HG03175 (cell line): Measurements from ENCODE around the gene CAMSAP1.

Source experiments
- ATAC-seq: cut with Tn5 transposase; IDR thresholded peaks from one replicate; pipeline ENCODE4 v1.9.1; 2021; ENCODE audit warnings: mild to moderate bottlenecking, moderate library complexity; ENCODE audit not compliant: unreplicated experiment

The CAMSAP1 gene

DNA sequence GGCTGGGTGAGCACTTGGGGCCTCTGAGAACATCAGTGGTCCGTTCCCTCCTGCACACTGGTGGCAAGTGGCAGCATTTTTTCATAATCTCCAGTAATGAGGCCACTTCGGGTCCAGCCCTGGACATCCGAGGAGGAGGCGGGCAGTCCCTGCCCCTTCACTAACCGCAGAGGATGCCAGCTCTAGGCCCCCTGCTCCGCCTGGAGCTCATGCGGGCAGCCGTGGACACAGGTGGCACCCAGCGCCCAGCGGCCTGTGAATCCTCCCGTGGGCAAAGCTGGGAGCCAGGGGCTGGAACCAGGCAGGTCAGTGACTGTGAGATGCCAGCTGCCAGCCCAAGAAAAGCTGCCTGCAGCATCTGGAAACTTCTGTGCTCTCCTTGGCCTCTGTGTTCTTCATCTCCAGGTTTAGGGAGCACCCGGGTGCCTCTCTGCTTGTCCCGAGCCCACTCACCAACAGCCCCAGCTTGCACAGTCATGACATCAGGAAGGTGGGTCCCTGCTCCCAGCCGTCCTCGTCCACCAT lies 112.9 kb downstream of the CAMSAP1 start:
- ATAC-seq: no peak

DNA sequence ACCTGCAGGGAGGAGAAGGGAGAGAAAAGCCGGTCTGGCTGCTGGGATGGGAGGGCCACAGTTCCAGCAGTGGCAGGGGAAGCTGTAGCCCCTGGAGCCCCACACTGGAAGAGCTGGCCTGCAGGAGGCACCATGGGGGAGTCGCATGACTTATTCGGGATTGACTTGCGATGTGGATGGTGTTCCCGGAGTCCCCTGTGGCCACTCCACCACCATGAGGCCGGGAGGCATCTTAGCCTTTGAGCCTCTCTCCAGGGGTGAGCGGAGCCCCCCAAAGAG lies 113.3 kb downstream of the CAMSAP1 start:
- no peak for ATAC-seq

DNA sequence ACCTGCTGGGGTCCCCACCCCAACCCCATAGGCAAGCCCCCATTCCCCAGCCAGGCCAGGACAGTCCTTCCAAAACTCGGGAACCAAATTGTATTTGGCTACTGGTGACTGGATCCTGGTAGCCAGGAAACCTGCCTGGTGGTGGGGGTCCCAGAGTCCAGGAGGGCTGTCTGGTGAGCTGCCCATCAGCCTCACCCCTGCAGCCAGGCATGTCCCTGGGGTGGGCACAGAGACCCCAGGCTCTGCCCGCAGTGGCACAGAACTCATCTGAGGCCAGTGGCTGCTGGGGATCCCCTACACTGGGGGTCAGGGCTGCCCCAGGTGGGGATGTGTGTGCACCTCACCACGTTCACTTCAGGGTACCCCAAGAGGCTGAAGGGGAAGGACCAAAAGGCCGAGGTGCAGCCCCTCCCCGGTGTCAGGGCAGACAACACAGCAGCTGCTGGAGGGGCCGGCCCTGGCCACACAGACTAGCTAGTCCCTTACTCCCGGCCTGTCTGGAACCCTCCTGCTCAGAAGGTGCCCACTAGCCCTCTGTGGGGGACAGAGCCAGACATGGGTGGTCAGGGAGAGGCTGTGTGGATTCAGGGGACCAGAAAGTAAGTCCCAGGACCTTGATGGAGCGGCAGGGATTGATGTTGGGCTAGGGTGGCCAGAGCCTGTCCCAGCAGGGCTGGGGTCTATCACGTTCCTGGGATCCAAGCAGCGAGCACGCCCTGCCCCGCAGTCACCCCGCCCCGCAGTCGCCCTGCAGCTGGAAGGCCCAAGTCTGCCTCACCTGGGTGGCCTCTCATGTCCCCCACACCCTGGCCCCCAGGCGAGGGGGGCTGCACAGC lies 113.9 kb downstream of the CAMSAP1 start:
- no peak for ATAC-seq

DNA sequence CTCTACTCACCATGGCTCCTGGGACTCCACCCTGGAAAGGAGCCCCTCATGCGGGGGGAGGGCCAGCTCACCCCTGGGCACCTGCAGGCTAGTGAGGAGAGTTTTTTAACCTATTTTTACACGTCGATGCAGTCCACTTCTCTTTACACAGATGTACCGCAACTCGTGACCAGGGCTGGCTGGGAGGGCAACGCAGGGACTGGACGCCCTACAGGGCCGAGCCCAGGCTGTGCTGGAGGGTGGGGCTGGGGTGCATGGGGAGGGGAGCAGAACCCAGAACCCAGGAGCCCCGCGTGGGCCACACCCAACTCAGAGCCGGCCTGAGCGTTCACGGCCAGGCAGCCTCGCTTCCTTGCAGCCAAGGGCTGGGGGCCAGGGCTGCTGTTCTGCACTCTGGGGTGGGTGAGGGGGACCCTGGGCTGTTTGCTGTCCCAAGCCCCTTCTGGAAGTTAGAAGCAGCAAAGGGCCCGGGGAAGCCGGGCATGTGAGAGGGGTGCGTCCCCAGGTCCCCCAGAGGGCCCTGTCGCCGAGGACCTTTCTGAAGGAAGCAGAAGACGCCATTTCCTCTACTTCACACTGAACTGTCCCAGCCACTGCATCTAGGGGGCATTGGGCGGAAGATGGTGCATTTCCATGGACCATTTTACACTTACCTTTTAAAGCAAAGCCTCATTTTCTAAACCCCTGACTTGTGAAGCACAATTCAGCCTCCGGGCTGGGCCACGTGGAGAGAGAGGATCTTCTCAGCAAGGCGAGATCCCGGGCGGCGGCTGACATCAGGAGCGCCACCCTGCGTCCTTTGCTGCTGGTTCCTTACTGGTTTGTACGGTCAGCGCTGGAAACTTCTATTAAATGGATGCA lies 114.8 kb downstream of the CAMSAP1 start:
- ATAC-seq: no peak

DNA sequence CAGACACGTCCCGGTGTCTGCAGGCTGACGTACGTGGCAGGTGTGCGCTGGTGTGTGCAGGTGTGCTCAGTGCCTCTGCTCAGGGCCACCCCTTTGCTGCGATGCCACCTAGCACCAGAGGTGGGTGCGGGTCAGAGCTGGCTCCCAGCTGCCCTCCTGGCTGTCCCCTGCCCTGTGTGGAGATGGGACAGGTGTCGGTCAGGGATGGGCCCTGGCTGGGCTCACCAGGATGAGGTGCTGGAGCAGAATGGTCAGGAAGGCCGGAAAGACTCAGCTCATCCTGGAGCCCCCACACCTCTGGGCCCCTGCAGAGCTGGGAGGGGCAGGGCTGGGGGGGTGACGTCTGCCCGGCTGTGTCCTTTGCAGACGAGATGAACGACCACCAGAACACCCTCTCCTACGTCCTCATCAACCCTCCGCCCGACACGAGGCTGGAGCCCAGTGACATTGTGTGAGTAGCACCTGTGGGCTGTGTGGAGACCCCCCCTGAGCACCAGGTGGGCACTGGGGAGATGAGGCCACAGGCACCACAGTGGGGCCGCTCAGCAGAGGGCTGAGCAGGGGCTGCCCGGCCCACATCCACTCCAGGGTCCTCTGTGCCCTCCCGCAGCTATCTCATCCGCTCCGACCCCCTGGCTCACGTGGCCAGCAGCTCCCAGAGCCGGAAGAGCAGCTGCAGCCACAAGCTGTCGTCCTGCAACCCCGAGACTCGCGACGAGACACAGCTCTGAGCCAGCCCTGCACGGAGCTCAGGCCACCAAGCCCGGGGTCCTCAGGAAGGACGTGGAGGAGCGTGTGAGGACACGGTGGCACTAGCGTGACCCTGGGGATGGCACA lies 115.7 kb downstream of the CAMSAP1 start:
- no peak for ATAC-seq

DNA sequence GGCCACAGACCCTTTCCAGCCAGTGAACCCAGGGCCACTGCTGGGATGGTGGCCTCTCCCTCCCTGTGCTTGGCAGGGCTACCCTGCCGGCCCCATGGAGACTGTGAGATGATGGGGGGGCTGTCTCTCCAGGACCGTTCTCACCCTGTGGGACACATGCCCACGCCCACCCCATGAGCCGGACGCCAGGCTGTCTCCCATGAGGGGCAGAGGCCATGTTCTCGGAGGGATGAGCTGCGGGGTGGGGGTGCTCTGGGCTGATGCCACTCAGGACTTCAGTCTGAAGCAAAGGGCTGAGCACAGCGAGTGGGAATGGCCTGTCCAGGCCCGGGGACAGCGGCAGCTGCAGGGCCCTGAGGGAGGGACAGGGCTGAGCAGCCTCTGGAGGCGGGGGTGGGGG lies 116.5 kb downstream of the CAMSAP1 start:
- no peak for ATAC-seq

DNA sequence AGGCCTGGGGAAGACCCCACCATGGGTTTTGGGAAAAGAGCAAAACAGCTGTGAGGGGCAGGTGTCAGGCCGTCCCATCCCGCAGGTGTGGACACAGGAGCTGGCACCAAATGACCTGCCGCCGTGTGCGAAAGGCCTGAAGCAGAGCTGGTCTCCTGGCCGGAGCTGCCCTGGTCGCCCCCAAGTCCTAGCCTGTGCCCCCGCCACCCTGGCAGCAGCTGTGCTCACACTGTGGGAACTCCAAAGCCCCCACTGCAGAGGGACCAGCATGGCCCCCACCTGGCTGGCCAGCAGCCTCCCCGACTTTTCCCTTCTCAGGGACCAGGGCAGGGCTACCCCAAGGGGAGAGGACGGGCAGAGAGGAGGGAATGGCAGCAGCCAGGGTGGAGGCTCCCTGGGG lies 117.0 kb downstream of the CAMSAP1 start:
- no peak for ATAC-seq

DNA sequence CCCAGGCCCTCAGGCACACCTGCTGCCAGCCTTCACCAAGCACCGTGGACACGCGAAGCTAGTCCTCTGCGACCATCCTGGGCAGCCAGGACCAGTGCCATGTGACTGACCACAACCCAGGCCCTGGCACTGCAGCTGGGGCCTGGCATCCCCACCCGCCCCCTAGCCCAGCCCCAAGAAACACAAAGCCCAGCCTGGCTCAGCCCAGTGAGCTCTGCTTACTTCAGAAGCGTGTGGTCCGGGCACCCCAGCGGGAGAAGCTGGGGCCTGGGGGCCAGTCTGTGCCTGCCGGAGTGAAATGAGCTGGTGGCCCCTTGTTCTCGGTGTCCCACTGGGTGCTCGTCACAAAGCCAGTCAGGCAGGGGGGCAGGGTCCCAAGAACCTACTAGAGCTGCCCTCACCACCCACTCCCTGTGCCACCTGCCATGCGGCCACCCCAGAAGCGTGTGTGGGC lies 117.5 kb downstream of the CAMSAP1 start:
- no peak for ATAC-seq

DNA sequence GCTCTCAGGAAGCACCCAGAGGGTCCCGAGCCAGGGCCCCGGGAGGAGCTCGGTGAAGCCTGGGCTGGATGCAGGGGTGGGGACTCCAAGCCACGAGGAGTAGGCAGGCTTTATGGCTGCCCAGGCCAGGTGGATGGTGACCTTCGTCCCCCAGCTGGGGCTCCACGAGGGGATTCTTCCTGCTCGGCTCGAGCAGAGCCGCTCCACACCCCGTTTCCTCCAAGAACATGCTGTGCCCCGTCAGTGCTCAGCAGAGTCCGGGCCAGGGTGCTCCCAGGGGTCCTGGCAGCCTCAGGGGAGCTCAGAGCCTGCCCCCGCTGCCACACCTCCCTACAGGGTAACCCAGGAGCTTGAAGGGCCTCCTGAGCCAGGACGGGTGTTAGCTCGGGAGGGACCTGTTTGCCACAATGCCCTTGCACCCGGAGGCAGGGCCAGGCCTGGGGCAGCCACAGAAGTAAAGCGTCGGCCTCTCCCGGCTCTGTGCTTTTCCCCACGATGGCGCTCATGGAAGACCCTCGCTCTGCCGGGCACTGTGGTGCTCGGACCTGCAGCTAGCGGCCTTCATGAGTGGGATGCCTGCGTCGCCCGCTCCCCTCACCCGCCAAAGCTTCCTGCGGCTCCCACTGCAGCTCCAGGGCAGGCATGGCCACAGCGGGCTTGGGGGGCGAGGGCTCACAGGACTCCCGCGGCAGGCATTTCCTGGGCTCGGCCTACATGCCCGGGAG lies 118.6 kb downstream of the CAMSAP1 start:
- no peak for ATAC-seq

DNA sequence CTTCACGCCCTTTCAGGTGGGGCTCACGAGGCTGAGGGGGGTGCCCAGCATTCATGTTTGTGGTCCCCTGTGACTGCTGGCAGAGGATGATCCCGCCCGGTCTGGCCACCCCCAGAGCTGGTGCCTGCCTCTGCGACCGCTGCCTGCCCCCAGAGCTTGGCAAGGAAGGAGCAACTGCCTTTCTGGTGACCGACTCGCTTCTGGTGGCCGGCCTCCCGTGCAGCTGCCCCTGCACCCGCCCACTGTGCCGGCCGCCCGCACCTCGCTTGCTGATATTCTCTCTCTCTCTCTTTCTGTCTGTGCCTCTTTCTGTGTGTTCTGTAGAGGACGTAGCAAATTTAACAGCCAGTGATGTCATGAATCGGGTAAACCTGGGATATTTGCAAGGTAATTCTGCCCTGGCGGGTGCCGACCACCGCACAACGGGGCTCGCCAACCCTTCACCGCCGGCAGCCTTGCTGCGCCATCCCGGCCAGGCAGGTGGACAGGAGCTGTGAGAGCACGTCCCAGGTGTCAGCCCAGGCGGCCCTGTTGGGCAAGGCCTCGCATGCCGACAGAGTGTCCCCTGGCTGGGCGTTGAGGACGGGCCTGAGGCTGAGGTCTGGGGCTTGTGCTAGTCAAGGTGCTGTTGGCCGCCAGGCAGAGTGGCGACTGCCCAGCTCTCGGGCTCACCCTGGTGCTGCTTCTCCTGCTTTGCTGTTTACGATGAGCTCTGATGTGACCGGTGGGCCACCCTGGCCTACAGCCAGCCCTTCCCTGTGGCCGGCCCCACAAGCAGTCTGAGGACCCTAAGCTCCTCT lies 119.4 kb downstream of the CAMSAP1 start:
- ATAC-seq: no peak

DNA sequence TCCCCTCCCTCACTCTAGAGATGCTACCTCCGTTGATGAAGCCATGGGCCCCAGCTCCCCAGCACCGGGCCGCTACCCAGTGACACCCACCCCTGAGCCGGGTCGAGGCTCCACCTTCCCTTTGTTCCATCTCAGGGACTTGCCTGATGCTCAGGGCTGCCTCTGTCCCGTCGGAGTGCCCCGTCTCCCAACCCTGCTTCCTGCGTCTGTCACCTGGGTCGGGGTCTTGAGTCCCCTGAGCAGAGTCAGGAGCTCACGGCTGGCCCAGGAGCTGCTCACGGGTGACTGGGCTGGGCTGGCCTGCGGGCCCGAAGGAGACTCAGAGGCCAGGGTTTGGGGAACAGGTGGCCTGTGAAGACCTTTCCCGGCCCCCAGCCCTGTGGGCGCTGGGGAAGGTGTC lies 120.0 kb downstream of the CAMSAP1 start:
- ATAC-seq: no peak

DNA sequence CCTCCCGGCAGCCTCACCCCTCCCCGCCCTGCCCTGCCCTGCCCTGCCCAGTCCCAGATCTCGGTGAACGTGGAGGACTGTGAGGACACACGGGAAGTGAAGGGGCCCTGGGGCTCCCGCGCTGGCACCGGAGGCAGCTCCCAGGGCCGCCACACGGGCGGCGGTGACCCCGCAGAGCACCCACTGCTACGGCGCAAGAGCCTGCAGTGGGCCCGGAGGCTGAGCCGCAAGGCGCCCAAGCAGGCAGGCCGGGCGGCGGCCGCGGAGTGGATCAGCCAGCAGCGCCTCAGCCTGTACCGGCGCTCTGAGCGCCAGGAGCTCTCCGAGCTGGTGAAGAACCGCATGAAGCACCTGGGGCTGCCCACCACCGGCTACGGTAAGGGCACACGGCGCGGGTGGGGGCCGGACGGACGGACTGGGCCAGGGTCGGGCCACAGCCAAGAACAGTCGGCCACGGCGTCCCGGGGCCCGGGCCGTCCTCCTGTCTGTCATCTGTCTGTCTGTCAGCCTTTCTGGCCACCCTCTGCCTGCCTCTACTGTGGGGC lies 121.1 kb downstream of the CAMSAP1 start:
- no peak for ATAC-seq

DNA sequence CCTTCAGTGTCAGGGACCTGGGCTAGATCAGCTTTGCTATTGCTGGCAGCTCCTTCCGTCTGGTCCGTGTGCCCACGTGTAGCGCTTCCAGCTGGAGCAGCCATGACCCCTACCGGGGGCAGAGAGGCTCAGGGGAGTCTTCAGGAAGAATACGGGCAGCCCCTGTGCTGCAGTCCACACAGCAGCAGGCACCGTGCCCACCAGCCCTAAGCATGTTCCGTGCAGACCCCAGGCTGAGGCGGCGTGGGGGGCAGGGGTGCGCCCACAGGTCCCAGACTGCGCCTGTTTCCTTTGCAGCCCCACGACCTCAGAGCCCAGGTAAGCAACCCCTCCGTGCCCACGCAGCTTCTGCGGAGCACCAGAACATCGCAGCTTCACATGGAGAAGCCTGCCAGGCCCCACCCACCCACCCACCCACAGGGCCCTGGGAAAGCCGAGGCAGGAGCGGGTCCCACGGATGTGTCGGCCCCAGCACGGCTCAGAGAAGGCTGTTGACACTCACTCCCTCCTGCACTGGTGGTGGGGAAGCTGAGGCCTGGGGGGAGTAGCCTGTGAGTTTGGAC lies 122.3 kb downstream of the CAMSAP1 start:
- no peak for ATAC-seq

DNA sequence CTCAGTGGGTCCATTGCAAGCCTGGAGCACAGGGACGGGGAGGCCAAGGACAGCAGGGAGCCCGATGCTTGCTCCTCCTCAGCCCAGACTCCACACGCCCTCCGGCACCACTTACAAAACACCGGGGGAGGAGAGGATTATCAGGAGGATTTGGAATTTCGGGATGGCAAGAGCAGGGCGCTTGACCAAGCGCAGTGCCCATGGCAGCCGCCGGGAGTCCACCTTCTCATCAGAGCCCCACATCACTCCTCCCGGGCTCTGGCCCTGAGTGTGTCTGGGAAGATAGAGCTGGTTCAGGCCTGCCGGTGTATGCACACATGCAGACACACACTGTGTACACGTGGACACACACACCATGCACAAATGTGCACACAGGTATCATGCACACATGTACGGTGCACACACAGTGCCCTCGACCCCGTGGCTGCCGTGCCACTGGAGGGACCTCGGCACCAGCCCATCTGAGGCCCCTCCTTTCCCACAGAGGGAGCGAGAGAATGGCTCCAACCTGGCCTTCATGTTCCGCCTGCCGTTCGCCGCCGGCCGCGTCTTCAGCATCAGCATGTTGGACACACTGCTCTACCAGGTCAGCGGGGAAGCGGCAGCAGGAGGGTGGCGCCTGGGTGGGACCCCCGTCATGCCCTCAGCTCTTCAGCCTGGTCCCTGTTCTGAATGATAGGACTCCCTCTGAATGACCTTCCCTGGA lies 123.7 kb downstream of the CAMSAP1 start:
- ATAC-seq: no peak

DNA sequence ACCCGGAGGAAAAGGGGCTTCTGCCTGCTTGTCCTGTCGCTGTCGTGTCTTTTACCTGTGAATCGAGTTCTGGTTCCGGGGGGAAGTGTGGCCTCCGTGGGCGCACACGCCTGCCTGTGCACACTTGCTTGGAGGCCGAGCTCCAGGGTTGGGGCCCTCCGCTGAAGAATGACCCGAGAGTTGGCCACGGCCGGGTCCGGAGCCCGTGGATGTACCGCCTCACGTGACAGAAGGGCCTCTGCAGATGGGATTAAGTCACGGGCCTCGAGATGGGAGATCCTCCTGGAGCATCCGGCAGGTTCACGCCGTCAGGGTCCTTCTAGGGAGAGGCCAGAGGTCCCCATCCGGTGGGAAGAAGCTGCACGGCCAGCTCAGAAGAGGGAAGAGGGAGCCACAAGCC lies 124.4 kb downstream of the CAMSAP1 start:
- no peak for ATAC-seq

DNA sequence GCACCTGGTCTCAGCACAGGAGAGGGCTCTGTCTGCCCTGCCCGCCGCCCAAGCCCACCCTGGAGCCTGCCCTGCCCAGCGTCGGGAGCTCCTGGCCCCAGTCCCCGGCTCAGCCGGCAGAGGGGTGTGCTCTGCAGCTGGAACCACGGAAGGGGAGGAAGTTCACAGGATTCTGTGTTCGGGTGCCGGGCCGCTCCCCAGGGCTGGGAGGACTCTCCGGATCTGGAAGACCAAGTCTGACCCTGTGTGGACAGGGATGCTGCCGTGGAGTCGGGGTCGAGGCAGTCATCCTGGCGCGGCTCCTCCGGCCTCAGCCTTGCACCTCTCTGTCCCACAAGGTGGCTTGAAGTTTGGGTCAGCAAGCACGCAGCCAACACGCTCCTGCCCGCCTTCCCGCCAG lies 126.7 kb downstream of the CAMSAP1 start:
- no peak for ATAC-seq

DNA sequence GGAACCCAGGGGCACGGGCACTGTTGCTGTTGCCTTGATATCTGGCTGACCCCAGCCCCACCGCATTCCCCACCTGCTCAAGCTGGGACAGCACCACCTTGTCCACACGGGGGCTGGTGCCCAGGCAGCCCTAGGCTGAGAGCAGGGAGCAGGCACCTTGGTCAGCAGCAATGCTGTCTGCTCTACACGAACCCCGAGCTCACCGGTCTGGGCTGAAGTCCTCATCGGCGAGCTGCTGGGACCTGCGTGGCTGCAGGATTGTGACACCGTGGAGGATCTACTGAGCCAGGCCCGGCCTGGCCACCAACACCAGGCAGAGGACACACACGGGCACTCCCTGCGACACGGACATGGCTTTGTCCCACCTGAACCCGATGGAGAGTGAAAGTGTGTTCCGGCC lies 127.3 kb downstream of the CAMSAP1 start:
- no peak for ATAC-seq

DNA sequence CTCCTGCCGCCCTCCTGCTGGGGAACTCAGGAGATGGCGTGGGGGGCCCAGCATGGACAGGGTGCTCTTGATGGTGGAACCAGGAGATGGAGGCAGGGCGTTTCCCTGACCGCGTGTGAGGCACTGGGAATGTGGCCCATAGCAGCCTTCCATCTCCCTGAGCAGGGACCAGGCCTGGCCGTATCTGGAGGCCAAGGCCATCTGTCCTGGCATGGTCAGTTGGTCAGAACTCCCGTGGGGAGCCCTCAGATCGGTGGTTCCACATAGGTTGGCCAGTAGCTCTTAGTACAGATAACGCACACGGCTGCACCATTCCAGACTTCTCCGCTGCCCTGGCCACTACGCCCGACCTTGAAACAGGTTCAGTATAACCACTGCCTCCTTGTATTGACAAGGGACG lies 127.8 kb downstream of the CAMSAP1 start:
- no peak for ATAC-seq
